Measurements from ENCODE around the gene ISOC2. TPM values are rescaled to one million over a fixed set of nuclear protein-coding genes. Genes with fewer than 3 reads are reported as not detected.

ISOC2 gene
- total RNA-seq, 1 donor from 2014 or later = 39.8 TPM

DNA sequence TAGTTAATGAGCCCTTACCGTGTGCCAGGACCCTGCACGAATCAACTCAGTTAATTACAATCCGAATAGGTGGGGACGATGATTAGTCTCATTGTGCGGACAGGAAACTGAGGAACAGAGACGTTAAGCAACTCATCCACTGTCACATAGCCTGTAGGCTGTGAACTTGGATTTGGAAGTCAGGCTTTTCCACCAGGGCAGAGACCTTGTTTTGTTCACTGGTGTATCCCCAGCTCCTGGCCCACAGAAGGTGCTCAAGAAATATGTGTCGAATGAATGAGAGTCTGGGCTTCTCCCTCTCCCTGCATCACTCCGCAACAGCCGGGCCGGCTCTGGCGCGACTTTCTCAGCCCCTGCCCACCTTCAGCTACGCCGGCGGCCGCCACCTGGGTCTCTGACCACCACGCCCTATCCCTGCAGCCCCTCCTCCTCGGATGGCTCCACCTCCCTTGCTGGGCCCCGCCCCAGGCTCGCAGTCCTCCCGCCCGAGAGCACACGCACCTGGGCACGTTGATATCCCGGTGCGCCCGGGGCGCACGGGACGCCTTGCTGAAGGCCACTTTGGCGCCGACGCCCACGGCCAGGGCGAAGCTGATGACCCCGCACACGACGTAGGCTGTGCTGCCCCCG, 19.6 kb downstream of the ISOC2 start:
- Mint-ChIP-seq H3K4me1 (ENCODE audit: low read depth) (peaks cover 14% of the 10 kb centered on the region), H3K27me3 (ENCODE audit: low read depth) (peaks cover 67% of the 10 kb centered on the region), H3K4me3 (ENCODE audit: unreplicated experiment) (no peak overlapping the region)

GRCh38 chr19:55441319-55441691, 20.1 kb downstream of the ISOC2 start:
- H3K27ac Mint-ChIP-seq (ENCODE audit: unreplicated experiment) = no peak overlapping the region
- H3K27me3 Mint-ChIP-seq (ENCODE audit: low read depth) = peaks cover 70% of the 10 kb centered on the region
- no peak for DNase-seq (ENCODE audit: low spot score)
- H3K36me3 Mint-ChIP-seq (ENCODE audit: low read depth) = peaks cover 3% of the 10 kb centered on the region
- H3K9me3 Mint-ChIP-seq (ENCODE audit: low read depth) = peaks cover 3% of the 10 kb centered on the region
- TF ChIP-seq, protein P1, sequence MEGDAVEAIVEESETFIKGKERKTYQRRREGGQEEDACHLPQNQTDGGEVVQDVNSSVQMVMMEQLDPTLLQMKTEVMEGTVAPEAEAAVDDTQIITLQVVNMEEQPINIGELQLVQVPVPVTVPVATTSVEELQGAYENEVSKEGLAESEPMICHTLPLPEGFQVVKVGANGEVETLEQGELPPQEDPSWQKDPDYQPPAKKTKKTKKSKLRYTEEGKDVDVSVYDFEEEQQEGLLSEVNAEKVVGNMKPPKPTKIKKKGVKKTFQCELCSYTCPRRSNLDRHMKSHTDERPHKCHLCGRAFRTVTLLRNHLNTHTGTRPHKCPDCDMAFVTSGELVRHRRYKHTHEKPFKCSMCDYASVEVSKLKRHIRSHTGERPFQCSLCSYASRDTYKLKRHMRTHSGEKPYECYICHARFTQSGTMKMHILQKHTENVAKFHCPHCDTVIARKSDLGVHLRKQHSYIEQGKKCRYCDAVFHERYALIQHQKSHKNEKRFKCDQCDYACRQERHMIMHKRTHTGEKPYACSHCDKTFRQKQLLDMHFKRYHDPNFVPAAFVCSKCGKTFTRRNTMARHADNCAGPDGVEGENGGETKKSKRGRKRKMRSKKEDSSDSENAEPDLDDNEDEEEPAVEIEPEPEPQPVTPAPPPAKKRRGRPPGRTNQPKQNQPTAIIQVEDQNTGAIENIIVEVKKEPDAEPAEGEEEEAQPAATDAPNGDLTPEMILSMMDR (IDR thresholded peaks at IDR 0.05) = no peak
- peaks cover 14% of the 10 kb centered on the region for H3K4me1 Mint-ChIP-seq (ENCODE audit: low read depth)
- H3K4me3 Mint-ChIP-seq (ENCODE audit: unreplicated experiment) = no peak overlapping the region

More for the DNA sequence above, 19.6 kb downstream of the ISOC2 start:
- Mint-ChIP-seq H3K36me3 (ENCODE audit: low read depth) (peaks cover 3% of the 10 kb centered on the region), H3K9me3 (ENCODE audit: low read depth) (peaks cover 3% of the 10 kb centered on the region), H3K27ac (ENCODE audit: unreplicated experiment) (no peak overlapping the region)
- DNase-seq (ENCODE audit: low spot score) = no peak
- TF ChIP-seq, protein P1 (IDR thresholded peaks at IDR 0.05) = no peak

DNA sequence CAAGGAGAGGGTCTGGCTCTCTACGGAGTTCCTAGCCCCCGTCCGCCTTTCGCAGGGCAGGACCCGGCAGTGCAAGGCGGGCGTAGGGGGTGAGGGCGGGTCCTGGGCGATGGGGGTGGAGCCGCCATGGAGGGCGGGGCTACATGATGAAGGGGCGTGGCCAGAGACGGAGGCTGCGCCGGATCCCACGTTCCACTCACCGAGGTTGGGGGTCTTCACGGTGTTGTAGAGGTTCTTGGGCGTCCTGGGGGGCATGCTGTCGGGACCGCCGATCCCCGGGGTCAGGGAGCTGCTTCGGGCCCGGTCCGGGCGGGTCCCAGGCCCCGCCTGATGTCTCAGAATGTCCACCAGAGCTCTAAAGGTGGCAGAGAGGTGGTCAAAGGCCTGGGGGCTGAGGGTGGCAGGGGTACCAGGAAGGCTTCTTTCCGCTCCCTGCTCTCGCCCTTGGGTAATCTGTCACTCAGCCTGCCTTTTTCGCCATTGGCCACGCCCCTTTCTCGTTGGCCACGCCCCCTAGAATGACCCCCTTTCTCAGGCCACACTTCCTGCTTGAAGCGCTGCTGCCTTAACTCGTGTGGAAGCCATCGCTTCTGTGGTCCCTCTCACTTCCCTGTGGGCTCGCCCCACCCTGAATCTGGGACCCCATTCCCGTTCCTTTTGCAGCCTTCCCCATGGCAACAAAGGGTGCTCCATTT, 20.9 kb downstream of the ISOC2 start:
- H3K27ac Mint-ChIP-seq (ENCODE audit: unreplicated experiment) = no peak overlapping the region
- H3K36me3 Mint-ChIP-seq (ENCODE audit: low read depth) = peaks cover 3% of the 10 kb centered on the region
- peaks cover 14% of the 10 kb centered on the region for H3K4me1 Mint-ChIP-seq (ENCODE audit: low read depth)

GRCh38 chr19:55439052-55439451, 22.4 kb downstream of the ISOC2 start:
- TF ChIP-seq, protein P1 (IDR thresholded peaks at IDR 0.05) = no peak
- H3K4me1 Mint-ChIP-seq (ENCODE audit: low read depth) = peaks cover 14% of the 10 kb centered on the region
- DNase-seq (ENCODE audit: low spot score) = no peak

More for the DNA sequence above, 20.9 kb downstream of the ISOC2 start:
- TF ChIP-seq, protein P1 (IDR thresholded peaks at IDR 0.05) = no peak
- DNase-seq (ENCODE audit: low spot score) = no peak
- Mint-ChIP-seq H3K4me3 (ENCODE audit: unreplicated experiment) (no peak overlapping the region), H3K9me3 (ENCODE audit: low read depth) (peaks cover 3% of the 10 kb centered on the region), H3K27me3 (ENCODE audit: low read depth) (peaks cover 66% of the 10 kb centered on the region)

DNA sequence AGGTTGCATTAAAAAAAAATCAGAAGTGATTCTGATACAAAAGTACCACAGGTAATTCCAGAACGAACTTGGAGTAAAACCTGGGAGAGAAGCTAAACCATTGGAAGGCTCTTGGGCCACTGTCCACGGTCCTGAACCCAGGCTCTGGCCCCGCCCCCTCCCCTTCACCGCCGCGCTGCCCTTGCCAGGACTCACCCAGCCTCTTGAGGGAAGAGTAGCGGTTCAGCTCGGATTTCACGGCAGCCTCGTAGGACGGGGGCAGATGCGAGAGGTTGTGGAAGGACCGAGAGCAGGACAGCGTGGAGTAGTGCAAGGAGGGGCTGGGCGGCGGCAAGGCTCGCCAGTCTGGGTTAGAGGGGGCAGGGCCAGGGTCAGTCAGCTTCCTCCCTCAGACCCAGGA, 24.0 kb downstream of the ISOC2 start:
- peaks cover 3% of the 10 kb centered on the region for H3K36me3 Mint-ChIP-seq (ENCODE audit: low read depth)
- TF ChIP-seq, protein P1 (IDR thresholded peaks at IDR 0.05) = no peak
- peaks cover 12% of the 10 kb centered on the region for H3K4me1 Mint-ChIP-seq (ENCODE audit: low read depth)
- peak overlapping the region; percentile 36 for H3K27ac Mint-ChIP-seq (ENCODE audit: unreplicated experiment)
- peaks cover 40% of the 10 kb centered on the region for H3K27me3 Mint-ChIP-seq (ENCODE audit: low read depth)
- H3K4me3 Mint-ChIP-seq (ENCODE audit: unreplicated experiment) = no peak overlapping the region
- peaks cover 3% of the 10 kb centered on the region for H3K9me3 Mint-ChIP-seq (ENCODE audit: low read depth)
- DNase-seq (ENCODE audit: low spot score) = no peak

More at GRCh38 chr19:55439052-55439451, 22.4 kb downstream of the ISOC2 start:
- Mint-ChIP-seq H3K27ac (ENCODE audit: unreplicated experiment) (no peak overlapping the region), H3K27me3 (ENCODE audit: low read depth) (peaks cover 51% of the 10 kb centered on the region), H3K4me3 (ENCODE audit: unreplicated experiment) (no peak overlapping the region), H3K36me3 (ENCODE audit: low read depth) (peaks cover 3% of the 10 kb centered on the region), H3K9me3 (ENCODE audit: low read depth) (peaks cover 3% of the 10 kb centered on the region)
